Liver (tissue), 9 donors: Measurements from ENCODE around the gene CARD19. TPM values are rescaled to one million over a fixed set of nuclear protein-coding genes. Genes with fewer than 3 reads are reported as not detected.

Experiments used
- DNase-seq: peaks from one replicate; pipeline ENCODE4 v3.0.0-alpha.2; 2017; ENCODE audit warnings: low spot score
- H3K27ac ChIP-seq, 2 donors: one replicate each; pipeline ENCODE4 v1.7.0; 2013; ENCODE audit warnings: inconsistent platforms in 2 of 2, low read length in 2 of 2, control low read depth in 1 of 2, low read depth in 1 of 2, mild to moderate bottlenecking in 1 of 2
- H3K27me3 ChIP-seq, 4 donors: one replicate each; pipeline versions ENCODE4 v1.6.1 to v1.7.0; 2013; ENCODE audit warnings: low read length in 3 of 4, inconsistent platforms in 1 of 4, mild to moderate bottlenecking in 1 of 4, moderate library complexity in 1 of 4; ENCODE audit not compliant: control insufficient read depth in 4 of 4, insufficient read depth in 4 of 4
- H3K36me3 ChIP-seq, 4 donors: one replicate each; pipeline versions ENCODE4 v1.6.1 to v1.7.0; 2013; ENCODE audit warnings: low read length in 3 of 4, mild to moderate bottlenecking in 3 of 4, low read depth in 1 of 4, moderate library complexity in 1 of 4; ENCODE audit not compliant: control insufficient read depth in 4 of 4, insufficient read depth in 3 of 4
- H3K4me1 ChIP-seq, 4 donors: one replicate each; pipeline versions ENCODE4 v1.6.1 to v1.7.0; 2013; ENCODE audit warnings: low read length in 3 of 4, mild to moderate bottlenecking in 3 of 4, moderate library complexity in 1 of 4; ENCODE audit not compliant: control insufficient read depth in 4 of 4, insufficient read depth in 4 of 4
- H3K4me3 ChIP-seq, 3 donors: one replicate each; pipeline versions ENCODE4 v1.6.1 to v1.7.0; 2013; ENCODE audit warnings: low read length in 3 of 3, control low read depth in 1 of 3, low read depth in 1 of 3, mild to moderate bottlenecking in 1 of 3
- H3K9ac ChIP-seq, 2 donors: one replicate each; pipeline ENCODE4 v1.7.0; 2013; ENCODE audit warnings: low read length in 2 of 2, mild to moderate bottlenecking in 2 of 2, moderate library complexity in 2 of 2, control low read depth in 1 of 2, low read depth in 1 of 2
- H3K9me3 ChIP-seq, 4 donors: one replicate each; pipeline versions ENCODE4 v1.6.1 to v1.7.0; 2013; ENCODE audit warnings: low read length in 3 of 4; ENCODE audit not compliant: control insufficient read depth in 4 of 4
- EGR1 ChIP-seq, 2 donors: IDR thresholded peaks; 2 replicates each; pipeline ENCODE4 v1.6.1; 2016 to 2018; ENCODE audit warnings: antibody characterized with exemption in 2 of 2, low read depth in 2 of 2
- FOXA1 ChIP-seq: IDR thresholded peaks from 2 replicates; pipeline ENCODE4 v1.6.1; 2016; ENCODE audit warnings: antibody characterized with exemption
- GABPA ChIP-seq, 2 donors: IDR thresholded peaks in 1 of 2; conservative IDR thresholded peaks in 1 of 2; 2 replicates each; pipeline ENCODE4 v1.6.1; 2016; ENCODE audit warnings: antibody characterized with exemption in 2 of 2, mild to moderate bottlenecking in 1 of 2, moderate library complexity in 1 of 2
- JUND ChIP-seq, 2 donors: IDR thresholded peaks; 2 replicates each; pipeline ENCODE4 v1.6.1; 2016; ENCODE audit warnings: antibody characterized with exemption in 2 of 2
- NR2F2 ChIP-seq: IDR thresholded peaks from 2 replicates; pipeline ENCODE4 v1.6.1; 2016; ENCODE audit warnings: antibody characterized with exemption
- REST ChIP-seq: IDR thresholded peaks from 2 replicates; pipeline ENCODE4 v1.6.1; 2016; ENCODE audit warnings: antibody characterized with exemption, mild to moderate bottlenecking
- RXRA ChIP-seq, 2 donors: IDR thresholded peaks; 2 replicates each; pipeline ENCODE4 v1.6.1; 2017 to 2018; ENCODE audit warnings: antibody characterized with exemption in 2 of 2, mild to moderate bottlenecking in 1 of 2
- SP1 ChIP-seq: IDR thresholded peaks from 2 replicates; pipeline ENCODE4 v1.6.1; 2018; ENCODE audit warnings: antibody characterized with exemption, mild to moderate bottlenecking
- TAF1 ChIP-seq: conservative IDR thresholded peaks from 2 replicates; pipeline ENCODE4 v1.6.1; 2016; ENCODE audit warnings: antibody characterized with exemption, mild to moderate bottlenecking
- YY1 ChIP-seq: IDR thresholded peaks from 2 replicates; pipeline ENCODE4 v1.6.1; 2016; ENCODE audit warnings: antibody characterized with exemption, mild to moderate bottlenecking
- WGBS: extraction: QIAGEN DNeasy Blood & Tissue Kit; methylation state at CpG from one replicate; pipeline ENCODE4 v1.1.7; 2013; 5-methylcytosine and 5-hydroxymethylcytosine counted together
- polyA plus RNA-seq, 2 donors: library from polyadenylated mRNA; stranded (reverse) in 1 of 2; unstranded in 1 of 2; fragments of 200-250 nt in 1 of 2; fragments of >200 nt in 1 of 2; fragmentation: Nextera tagmentation in 1 of 2; extraction: Ambion mirVana in 1 of 2; gene quantifications; one replicate each; pipeline versions ENCODE4 v1.2.1 to v1.2.3, GENCODE V29; 2013 to 2015
- total RNA-seq, 2 donors: library from RNA; depleted of rRNA; stranded (reverse); fragments of >200 nt; gene quantifications; one replicate each; pipeline ENCODE4 v1.2.3, GENCODE V29; 2014
- TF ChIP-seq, protein P1 (sequence below): fragments of 150-350 bp; IDR thresholded peaks from 2 replicates; pipeline ENCODE4 v1.5.1; 2017; ENCODE audit warnings: improper control_type of control experiment, low read depth, low read length; ENCODE audit not compliant: missing input control
- donor health status: healthy.
- donor health status: healthy.
- donor health status: healthy.
- donor health status: healthy.
- donor health status: healthy.

CARD19 gene
- total and polyA plus RNA-seq, 4 donors, result 13.0 to 18.2 (median 16.3) TPM

- no peak for DNase-seq
Measured at GRCh38 chr9:93130861-93131481, 35.0 kb downstream of the CARD19 start.

GRCh38 chr9:93131599-93132286 is 35.7 kb downstream of the CARD19 start:
- Histone ChIP-seq H3K27me3 (no peaks in the 10 kb centered on the region), H3K27ac (peak overlapping the region; percentile 89 to 95), H3K4me3 (peak overlapping the region in 1 of 3 donors; percentile 5), H3K9ac (peak overlapping the region in 1 of 2 donors; percentile 36), H3K9me3 (no peaks in the 10 kb centered on the region), H3K36me3 (no peaks in the 10 kb centered on the region), H3K4me1 (peaks cover 20 to 76% (median 45%) of the 10 kb centered on the region in 4 donors)
- TF ChIP-seq FOXA1 (no peak), RXRA (IDR thresholded peaks at IDR 0.05) (no peak)
- 88% methylated on average over 13 of the region's 13 CpGs for WGBS
- no peak for DNase-seq

More at GRCh38 chr9:93130861-93131481, 35.0 kb downstream of the CARD19 start:
- no peaks in the 10 kb centered on the region for H3K27me3 ChIP-seq
- peak overlapping the region in 1 of 2 donors; percentile 36 for H3K9ac ChIP-seq
- H3K36me3 ChIP-seq, result peaks cover 0 to 4% (median 0%) of the 10 kb centered on the region in 4 donors
- H3K4me3 ChIP-seq, result no peak overlapping the region
- TF ChIP-seq NR2F2, result peak; percentile 76
- TF ChIP-seq, protein P1, sequence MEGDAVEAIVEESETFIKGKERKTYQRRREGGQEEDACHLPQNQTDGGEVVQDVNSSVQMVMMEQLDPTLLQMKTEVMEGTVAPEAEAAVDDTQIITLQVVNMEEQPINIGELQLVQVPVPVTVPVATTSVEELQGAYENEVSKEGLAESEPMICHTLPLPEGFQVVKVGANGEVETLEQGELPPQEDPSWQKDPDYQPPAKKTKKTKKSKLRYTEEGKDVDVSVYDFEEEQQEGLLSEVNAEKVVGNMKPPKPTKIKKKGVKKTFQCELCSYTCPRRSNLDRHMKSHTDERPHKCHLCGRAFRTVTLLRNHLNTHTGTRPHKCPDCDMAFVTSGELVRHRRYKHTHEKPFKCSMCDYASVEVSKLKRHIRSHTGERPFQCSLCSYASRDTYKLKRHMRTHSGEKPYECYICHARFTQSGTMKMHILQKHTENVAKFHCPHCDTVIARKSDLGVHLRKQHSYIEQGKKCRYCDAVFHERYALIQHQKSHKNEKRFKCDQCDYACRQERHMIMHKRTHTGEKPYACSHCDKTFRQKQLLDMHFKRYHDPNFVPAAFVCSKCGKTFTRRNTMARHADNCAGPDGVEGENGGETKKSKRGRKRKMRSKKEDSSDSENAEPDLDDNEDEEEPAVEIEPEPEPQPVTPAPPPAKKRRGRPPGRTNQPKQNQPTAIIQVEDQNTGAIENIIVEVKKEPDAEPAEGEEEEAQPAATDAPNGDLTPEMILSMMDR, result no peak
- 61% methylated on average over 15 of the region's 15 CpGs for WGBS
- H3K4me1 ChIP-seq, result peaks cover 19 to 74% (median 45%) of the 10 kb centered on the region in 4 donors
- peak overlapping the region; percentile 89 to 95 for H3K27ac ChIP-seq
- H3K9me3 ChIP-seq, result no peaks in the 10 kb centered on the region

DNA sequence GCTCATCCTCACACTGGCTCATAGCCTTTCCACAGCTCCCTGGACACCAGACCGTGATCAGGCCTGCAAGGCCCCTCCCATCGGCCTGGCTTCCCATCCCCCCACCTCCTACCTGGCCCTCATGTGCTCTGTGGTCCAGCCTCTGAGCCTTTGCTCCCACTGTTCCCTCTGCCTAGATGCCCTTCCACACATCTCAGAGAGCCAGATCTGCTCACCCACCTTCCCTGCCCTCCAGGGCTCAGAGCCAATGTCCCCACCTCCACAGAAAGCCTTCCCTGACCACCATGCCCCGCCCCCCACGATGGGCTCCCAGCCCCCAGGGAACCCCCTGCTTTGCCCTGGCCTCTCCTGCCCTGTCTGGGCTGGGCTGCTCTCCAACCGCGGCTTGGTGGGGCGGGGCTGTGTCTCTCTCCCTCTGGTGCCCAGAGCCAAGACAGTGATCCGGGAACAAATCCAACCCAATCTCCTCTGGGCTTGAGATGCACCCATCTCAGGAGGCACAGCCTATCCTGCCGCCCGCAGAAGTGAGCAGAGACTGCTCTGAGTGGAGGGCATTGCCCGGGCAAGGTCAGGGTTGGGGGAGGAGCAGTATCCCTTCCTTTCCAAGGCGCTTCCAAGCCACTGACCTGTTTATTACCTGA is 36.4 kb downstream of the CARD19 start:
- no peaks in the 10 kb centered on the region for H3K9me3 ChIP-seq
- no peak for TF ChIP-seq YY1
- no peak for TF ChIP-seq SP1
- peak in 1 of 2 donors; percentile 5 for TF ChIP-seq RXRA (IDR thresholded peaks at IDR 0.05)
- peaks cover 20 to 74% (median 44%) of the 10 kb centered on the region in 4 donors for H3K4me1 ChIP-seq
- no peak for DNase-seq
- no peaks in the 10 kb centered on the region for H3K27me3 ChIP-seq
- H3K4me3 ChIP-seq, result peak overlapping the region; percentile 7 to 76 (median 68)
- 18% methylated on average over 12 of the region's 12 CpGs for WGBS
- peak overlapping the region; percentile 89 to 95 for H3K27ac ChIP-seq
- peak overlapping the region in 1 of 2 donors; percentile 73 for H3K9ac ChIP-seq
- no peaks in the 10 kb centered on the region for H3K36me3 ChIP-seq

DNA sequence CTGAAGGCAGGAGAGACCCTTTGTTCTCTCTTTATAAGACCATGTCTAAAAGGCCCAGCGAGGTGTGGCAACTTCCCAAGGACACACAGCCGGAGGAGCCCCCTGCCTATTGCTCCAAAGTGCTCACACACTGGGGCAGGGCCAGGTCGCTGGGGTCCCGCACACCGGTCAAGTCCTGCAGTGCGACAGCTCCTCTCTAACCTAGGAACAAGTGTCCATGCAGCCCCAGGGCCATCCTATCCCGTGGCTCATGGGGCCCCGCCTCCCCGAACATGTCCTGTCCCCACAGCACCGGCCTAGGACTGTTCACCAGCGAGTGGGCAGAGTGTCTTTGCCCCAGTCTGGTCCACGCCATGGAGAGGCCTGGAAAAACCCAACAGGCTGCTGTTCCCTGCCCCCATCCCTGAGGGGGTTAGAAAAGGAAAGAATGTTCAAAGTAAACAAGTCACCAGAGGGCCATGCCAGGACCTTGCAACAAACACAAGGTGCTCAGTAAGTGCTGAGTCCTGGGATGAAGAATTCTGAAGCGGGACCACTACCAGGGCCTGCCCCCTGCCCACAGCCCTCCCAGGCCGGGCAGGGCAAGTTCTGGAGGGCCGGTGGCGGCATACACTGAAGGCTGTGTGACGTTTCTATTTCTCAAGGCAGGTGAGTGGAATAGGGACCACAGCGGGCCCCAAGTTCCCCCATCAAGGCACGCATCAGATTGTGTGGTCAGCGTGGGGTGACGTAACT is 37.1 kb downstream of the CARD19 start:
- Histone ChIP-seq H3K27ac (peak overlapping the region; percentile 89 to 95), H3K4me1 (peaks cover 20 to 68% (median 44%) of the 10 kb centered on the region in 4 donors), H3K4me3 (peak overlapping the region; percentile 30 to 76 (median 68)), H3K9ac (peak overlapping the region; percentile 24 to 73), H3K9me3 (no peaks in the 10 kb centered on the region), H3K27me3 (no peaks in the 10 kb centered on the region), H3K36me3 (no peaks in the 10 kb centered on the region)
- no peak for DNase-seq
- WGBS, result 11% methylated on average over 21 of the region's 21 CpGs
- TF ChIP-seq, protein P1, result no peak
- TF ChIP-seq REST (no peak), EGR1 (IDR thresholded peaks at IDR 0.05; ENCODE audit: low read depth in 2 of 2) (no peak), FOXA1 (no peak), TAF1 (no peak), JUND (IDR thresholded peaks at IDR 0.05) (peak; percentile 53 to 78), GABPA (IDR thresholded peaks at IDR 0.05 in 1 of 2, conservative IDR thresholded peaks at IDR 0.05 in 1 of 2) (no peak)
